GM12801 (cell line): ENCODE measurements around the gene KIF12.

Source experiments
- CTCF ChIP-seq: IDR thresholded peaks from one replicate; pipeline ENCODE4 v1.5.1; 2011; ENCODE audit warnings: control low read depth; ENCODE audit not compliant: insufficient read length; ENCODE audit errors: extremely low read depth

Gene KIF12

GRCh38 chr9:114053246-114054005 is 45.7 kb downstream of the KIF12 start:
- TF ChIP-seq CTCF, result no peak

- TF ChIP-seq CTCF, result no peak
These were observed 47.4 kb downstream of the KIF12 start for GRCh38 chr9:114051706-114052105.

GRCh38 chr9:114051281-114051680 is 47.8 kb downstream of the KIF12 start:
- no peak for TF ChIP-seq CTCF

GRCh38 chr9:114050646-114051045 is 48.4 kb downstream of the KIF12 start:
- TF ChIP-seq CTCF, result no peak

GRCh38 chr9:114050226-114050568 is 48.9 kb downstream of the KIF12 start:
- TF ChIP-seq CTCF, result no peak

- TF ChIP-seq CTCF, result no peak
These were observed 49.5 kb downstream of the KIF12 start for GRCh38 chr9:114049441-114050225.

- TF ChIP-seq CTCF, result no peak
These were observed 50.3 kb downstream of the KIF12 start for GRCh38 chr9:114048533-114049415.
